GF-D8 (cell line): ENCODE data around the gene FBXO36.

Experiments
- DNase-seq: peaks from one replicate; lab custom pipeline; 2025; lab: John Stamatoyannopoulos, UW

FBXO36 gene

GRCh38 chr2:229970406-229970805 is 48.1 kb downstream of the FBXO36 start:
- DNase-seq = no peak

GRCh38 chr2:229971298-229971790 is 49.0 kb downstream of the FBXO36 start:
- DNase-seq = no peak

- DNase-seq = no peak
These were observed 52.0 kb downstream of the FBXO36 start for GRCh38 chr2:229974266-229974665.

DNA sequence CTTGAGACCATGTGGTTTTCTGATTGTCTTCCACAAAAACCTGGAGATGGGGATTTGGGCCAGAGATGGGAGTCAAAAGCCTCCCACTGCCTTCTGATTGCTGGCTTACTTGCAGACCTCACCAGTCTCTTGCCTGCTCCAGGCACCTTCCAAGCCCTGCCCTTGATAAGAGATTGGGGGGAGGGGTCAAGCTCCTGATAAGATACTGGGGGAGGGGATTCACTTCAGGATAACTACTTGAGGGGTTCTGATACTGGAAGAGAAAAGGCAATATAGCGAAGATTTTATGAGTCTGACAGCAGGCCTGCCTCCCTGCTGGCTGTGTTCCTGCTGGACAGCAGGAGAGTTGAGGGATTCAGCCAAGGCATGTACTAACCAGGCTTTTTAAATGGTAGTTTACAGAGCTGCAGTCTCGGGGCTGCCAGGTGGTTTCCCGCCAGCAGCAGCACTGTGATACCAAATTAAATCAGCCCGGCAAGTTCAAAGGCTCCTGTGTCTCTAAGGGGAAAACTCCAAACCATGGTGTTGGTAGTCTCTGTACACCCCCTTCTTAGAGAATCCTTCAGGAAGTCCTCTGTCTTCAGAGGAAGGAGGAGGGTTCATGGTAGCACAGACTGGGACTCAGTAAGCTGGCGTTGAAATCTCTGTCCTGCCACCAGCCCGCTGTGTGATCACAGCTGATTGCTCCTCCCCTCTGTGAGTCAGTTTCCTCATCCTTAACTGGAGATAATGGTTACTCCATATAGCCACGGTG is 58.3 kb downstream of the FBXO36 start:
- no peak for DNase-seq

DNA sequence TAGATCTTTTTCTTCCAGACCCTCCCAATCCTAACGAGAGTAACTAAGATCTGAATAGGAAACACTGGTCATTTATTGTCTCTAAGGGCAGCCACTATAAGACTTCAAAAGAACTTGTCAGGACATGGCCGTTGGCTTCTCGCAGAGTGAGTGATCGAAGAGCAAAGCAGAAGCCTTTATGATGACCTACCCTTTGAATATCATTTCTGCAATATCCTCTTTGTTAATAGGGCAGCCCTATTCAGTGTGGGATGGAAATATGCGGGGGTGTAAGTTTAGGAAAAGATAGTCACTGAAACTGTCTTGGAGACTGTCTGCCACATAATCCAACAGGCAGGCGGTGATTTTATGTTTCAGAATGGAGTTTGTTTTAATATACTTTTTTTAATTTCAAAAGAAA is 70.9 kb downstream of the FBXO36 start:
- DNase-seq = no peak

GRCh38 chr2:229996320-229996719 is 74.0 kb downstream of the FBXO36 start:
- DNase-seq = no peak

GRCh38 chr2:229997565-229997964 is 75.3 kb downstream of the FBXO36 start:
- DNase-seq = no peak

GRCh38 chr2:230000118-230000841 is 78.0 kb downstream of the FBXO36 start:
- DNase-seq = no peak

DNA sequence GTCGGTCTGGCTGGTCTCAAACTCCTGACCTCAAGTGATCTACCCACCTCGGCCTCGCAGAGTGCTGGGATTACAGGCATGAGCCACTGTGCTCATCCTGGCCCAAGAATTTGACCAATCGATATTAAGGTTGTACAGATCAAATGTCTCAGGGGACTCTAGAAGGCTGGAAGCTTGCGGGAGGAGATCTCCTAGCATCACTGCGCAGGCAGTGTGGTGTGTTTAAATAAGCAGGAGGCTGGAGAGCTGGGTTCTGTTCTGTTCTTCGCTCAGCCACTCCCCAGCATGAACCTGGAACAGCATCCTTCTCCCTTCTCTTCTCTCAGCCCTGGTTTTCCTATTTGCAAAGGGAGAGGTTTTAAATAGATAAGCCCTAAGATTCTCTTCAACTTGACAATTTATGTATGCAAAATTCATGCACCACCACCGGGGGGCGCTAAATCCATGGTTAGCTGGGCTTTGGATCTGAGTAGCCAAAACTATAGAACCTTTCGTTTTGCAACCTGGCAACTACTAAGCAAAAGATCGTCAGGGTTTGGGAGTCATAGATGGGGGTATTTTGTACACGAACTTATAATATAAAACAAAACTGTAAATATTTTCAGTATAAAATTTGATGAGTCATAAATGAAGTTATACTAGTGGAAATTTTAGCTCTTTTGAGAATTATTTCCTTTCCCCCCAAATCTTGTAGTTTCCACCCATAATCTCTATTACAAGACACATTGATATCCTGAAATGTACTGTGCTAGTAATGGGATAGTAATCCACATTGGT is 85.8 kb downstream of the FBXO36 start:
- DNase-seq = peak; percentile 35

DNA sequence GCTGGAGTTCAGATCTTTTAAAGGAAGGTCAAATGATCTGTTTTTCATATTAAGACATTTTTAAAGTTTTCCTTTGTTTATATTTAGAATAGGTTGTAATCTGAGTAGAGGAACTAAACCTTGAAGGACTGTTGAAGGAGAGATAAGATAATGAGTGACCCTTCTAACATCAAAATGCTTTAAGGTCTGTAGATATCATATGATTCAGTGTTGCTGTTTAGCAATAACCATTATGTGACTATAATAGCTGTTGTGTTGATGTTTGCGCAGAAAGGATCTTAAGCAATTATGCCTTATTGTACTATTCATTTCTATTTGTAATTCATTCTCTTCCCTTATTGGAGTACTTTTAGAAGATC is 86.4 kb downstream of the FBXO36 start:
- DNase-seq = no peak

- no peak for DNase-seq
These were observed 88.2 kb downstream of the FBXO36 start for GRCh38 chr2:230010501-230010900.

DNA sequence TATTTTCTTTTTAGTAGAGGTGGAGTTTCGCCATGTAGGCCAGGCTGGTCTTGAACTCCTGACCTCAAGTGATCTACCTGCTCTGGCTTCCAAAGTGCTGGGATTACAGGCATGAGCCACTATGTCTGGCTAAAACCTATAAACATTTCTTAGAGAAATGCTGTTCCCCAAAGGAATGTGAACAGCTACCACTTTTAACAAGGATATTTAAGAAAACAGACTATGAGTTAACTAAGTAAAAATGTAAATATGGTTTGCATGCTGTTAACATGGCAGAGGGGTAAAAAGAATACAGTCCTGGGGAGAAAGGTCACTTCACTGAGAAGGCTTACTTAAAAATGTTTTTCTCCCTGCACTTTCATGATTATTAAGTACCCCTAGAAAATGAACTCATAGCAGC is 89.3 kb downstream of the FBXO36 start:
- DNase-seq = no peak

- no peak for DNase-seq
These were observed 90.1 kb downstream of the FBXO36 start for GRCh38 chr2:230012267-230012884.

DNA sequence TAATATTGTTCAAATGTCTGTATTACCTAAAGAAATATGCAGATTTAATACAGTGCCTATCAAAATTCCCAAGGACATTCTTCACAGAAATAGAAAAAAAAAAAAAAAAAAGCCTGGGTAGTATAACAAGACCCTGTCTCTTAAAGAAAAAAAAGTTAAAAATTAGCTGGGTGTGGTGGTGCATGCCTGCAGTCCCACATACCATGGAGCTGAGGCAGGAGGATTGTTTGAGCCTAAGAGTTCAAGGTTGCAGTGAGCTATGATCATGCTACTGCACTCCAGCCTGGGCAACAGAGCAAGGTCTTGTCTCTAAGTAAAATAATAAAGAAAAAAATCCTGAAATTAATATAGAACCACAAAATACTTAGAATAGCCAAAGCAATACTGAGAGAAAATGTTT is 94.5 kb downstream of the FBXO36 start:
- no peak for DNase-seq

DNA sequence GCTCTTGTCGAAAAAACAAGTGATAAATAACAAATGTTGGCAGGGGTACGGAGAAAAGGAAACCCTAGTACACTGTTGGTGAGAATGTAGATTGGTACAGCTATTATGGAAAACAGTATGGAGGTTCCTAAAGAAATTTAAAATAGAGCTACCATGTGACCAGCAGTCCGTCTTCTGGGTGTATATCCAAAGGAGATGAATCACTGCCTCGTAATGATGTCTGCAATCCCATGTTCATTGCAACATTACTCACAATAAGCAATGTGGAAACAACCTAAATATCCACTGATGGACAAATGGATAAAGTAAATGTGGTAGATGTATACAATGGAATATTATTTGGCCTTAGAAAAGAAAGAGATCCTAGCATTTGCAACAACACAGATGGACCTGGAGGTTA is 95.8 kb downstream of the FBXO36 start:
- DNase-seq = no peak

DNA sequence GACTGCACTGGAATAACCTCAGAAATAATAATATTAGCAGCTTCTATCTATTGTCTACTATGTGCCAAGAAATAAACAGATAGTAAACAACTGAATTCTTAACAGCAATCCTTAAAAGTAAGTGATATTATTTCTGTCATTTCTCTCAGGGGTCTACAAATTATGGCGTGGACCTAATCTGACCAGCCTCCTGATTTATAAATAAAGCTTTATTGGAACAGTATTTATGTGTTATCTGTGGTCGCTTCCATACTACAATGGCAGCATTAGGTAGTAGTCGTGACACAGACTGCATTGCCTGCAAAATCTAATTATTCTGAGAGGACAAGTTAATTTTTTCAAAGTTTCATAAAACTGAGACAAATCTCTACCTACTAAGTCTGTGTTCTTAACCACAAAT is 97.4 kb downstream of the FBXO36 start:
- DNase-seq = no peak

DNA sequence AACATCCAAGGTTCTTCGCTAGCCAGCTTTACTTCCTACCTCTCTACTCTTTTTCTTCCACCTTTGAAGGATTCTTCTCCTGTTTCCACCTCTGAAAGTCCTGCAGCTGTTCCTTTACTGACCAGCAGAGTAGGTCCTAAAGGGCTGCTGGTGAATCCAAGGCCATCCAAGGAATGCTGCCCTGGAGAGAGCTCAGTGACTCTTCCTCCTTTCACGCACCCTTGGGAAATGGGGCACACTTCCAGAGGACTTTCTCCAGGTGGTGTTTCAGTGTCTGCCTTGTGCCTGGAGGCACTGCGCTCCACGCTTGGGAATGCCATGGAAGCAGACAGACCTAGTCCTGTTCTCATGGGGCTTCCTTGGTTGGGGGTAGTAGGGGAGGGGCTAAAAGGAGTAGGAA is 101.0 kb downstream of the FBXO36 start:
- DNase-seq = no peak

DNA sequence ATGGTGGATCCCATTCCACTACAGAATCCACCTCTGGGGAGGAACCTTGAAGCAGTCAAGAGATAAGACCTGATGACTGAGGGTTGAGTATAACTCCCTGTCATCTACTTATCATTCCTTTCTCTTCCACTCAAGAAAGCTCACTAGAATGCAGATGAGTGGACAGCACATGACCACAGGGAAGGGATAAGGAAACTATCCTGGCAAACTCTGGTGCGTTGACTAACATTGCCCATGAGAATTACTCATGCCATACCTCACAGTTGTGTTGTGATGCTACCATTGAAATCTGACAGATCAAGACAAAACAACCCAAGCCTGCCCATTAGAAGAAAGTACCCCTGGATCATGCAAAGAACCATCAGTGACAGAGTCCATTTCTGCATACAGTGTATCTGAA is 119.9 kb downstream of the FBXO36 start:
- DNase-seq = no peak

- DNase-seq = no peak
These were observed 120.7 kb downstream of the FBXO36 start for GRCh38 chr2:230043025-230043424.

GRCh38 chr2:230043461-230043860 is 121.2 kb downstream of the FBXO36 start:
- DNase-seq = no peak

DNA sequence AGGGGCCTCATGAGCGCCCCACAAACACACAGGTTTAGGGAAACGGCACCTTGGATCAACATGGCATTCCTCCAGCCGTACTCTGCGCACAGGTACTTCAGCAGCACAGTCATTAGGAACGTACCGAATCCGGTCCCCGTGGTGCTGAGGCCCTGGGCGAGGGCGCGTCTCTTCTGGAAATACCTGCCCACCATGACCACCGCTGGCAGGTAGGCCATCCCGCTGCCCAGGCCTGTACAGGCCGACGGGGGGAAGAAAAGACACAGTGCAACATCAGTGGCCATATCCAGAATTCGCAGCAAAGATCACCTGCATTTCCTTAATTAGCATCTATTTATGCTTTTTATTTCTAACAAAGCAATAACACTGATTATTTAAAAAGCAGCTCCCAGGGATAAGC is 124.2 kb downstream of the FBXO36 start:
- DNase-seq = no peak

- no peak for DNase-seq
These were observed 125.8 kb downstream of the FBXO36 start for GRCh38 chr2:230048010-230048671.
